GM13977 (cell line): ENCODE measurements around the gene TFDP2.

Experiments used
- DNase-seq: peaks from one replicate; pipeline ENCODE4 v3.0.0; 2012; ENCODE audit warnings: low spot score
- CTCF ChIP-seq: IDR thresholded peaks from 2 replicates; pipeline ENCODE4 v1.5.1; 2012; ENCODE audit warnings: mild to moderate bottlenecking, control low read depth; ENCODE audit not compliant: insufficient read depth; ENCODE audit errors: extremely low read depth, missing control alignments
- in situ Hi-C: fragments of 300-500 bp; cut with MboI; formaldehyde crosslinking; loops from one replicate; pipeline ENCODE4 v1.12.0; 2022; ENCODE audit warnings: low sequenced_read_pairs, low pct_unique_long_range_greater_than_20kb, mixed read lengths, inconsistent platforms; ENCODE audit not compliant: unreplicated experiment

Gene TFDP2

GRCh38 chr3:142127941-142128658 is 21.2 kb downstream of the TFDP2 start:
- in situ Hi-C loops: no loop called here
- no peak for DNase-seq
- TF ChIP-seq CTCF: no peak

- no peak for DNase-seq
- in situ Hi-C loops: no loop called here
- no peak for TF ChIP-seq CTCF
Observed at GRCh38 chr3:142124243-142124642, 25.1 kb downstream of the TFDP2 start.

- in situ Hi-C loops: no loop called here
- no peak for TF ChIP-seq CTCF
- no peak for DNase-seq
Observed at GRCh38 chr3:142120707-142121106, 28.6 kb downstream of the TFDP2 start.

GRCh38 chr3:142118911-142119310 is 30.4 kb downstream of the TFDP2 start:
- in situ Hi-C loops: no loop called here
- TF ChIP-seq CTCF: no peak
- no peak for DNase-seq

GRCh38 chr3:142117056-142117851 is 32.1 kb downstream of the TFDP2 start:
- in situ Hi-C loops: no loop called here
- no peak for DNase-seq
- TF ChIP-seq CTCF: no peak

GRCh38 chr3:142115867-142116668 is 33.3 kb downstream of the TFDP2 start:
- no peak for TF ChIP-seq CTCF
- in situ Hi-C loops: no loop called here
- no peak for DNase-seq
